ENCODE data around the gene ZFP62.
A peak's percentile ranks its signal among the peaks of the same experiment; 100 is the strongest.

Gene ZFP62

DNA sequence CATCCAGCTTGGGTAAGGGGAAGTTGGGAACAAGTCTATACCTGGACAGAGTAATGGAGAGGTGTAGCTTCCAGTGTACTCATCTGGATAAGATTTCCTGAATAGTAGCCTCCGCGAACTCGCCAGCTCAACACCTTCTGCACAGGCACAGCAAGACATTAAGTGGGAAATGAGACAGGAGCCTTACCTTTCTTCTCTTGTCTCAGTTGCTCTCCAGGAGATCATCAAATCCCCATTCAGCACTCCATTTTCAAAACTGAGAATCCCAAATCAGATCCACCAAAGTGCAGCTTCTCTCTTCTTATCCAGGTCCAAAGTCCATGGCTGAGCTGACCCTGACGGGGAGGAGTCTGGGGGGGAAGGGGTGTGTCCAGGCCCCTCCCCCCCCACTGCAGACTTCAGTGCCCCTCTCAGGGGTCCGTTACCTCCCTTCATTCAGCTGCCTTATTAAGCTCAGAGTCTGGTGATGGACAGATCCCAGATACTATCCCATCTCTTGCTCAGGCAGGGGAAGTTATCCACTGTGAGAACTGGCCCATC is 52.5 kb downstream of the ZFP62 start:
- DNase-seq: no peak

DNA sequence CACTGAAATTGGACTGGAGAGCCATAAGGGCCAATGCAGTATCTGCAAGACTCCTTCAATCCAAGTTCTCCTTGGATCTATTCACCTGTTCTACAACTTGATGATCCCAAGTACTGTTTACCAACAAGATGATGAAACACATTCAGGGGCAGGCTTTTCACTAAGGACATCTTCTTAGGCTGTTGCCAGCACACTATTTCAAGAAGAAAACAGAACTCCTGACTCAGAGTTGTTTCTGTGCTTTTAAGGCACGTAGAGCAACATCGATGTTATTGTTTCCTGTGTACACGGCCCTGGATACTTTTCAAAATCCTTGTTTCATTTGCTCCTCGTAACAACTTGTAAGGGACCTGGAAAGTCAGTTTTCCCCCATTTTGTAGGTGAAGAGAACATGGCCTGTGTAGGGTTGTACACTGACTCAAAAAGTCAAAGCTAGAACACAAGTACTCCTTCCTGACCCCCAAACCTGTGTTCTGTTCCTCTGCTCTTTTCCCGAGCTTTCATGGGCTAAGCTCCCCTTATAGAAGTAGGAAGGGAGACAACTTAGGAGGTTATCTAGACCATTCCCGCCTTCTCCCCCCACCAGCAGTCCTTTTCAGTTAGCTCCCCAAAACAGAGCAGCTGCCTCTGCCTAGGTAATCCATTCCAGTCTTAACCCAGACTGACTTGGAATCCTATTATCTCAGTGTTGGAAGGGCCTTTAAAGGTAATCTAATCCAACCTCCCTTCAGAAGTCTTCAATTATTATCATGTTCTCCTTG is 53.2 kb downstream of the ZFP62 start:
- DNase-seq: no peak

DNA sequence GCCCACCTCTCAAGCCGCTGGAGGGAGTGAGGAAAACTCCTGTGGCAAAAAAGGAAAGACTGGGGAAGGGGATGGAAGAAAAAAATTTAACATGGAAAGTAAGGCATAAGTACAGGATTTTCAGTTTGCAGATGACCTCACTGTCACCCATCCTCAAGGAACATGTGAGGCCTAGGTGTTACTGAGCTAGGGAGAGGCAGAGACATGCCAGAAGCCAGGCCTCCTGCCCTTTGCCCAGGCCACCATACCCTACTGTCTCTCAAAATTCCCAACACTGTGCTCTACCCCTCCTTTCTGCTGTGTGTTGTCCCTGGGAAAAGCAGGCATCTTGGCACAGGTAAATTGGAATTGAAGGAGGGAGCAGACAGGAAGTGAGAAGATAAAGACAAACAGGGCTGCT is 54.0 kb downstream of the ZFP62 start:
- no peak for DNase-seq

DNA sequence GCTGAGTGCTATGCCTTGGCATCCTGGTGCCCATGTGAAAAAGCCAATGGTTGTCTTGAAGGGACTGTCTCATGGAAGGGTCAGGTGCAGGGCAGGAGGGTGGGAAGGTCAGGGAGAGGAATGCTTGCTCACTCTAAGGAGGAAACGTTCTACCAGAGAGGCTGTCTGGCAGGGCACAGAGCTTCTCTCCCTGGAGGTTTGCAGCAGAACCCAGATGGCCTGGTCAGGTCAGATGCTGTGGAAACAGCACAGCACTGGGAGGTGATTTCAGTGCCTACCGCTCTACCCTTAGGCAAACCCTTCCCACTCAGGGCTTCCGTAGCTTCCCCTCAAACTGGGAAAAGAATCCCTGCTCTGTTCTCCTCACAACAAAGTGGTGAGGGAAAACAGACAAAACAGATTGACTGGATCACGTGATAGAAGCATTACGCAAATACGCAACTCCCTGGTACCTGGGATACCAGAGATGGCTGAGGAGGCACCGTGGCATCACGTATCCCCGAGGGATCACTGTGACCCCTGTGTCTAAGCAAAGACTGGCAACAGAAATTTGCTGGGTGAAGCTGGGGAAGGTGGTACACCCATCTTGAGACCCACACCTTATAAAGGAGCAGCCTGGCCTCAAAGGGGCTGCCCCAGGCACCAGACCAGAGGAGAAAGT is 54.6 kb downstream of the ZFP62 start:
- no peak for DNase-seq

DNA sequence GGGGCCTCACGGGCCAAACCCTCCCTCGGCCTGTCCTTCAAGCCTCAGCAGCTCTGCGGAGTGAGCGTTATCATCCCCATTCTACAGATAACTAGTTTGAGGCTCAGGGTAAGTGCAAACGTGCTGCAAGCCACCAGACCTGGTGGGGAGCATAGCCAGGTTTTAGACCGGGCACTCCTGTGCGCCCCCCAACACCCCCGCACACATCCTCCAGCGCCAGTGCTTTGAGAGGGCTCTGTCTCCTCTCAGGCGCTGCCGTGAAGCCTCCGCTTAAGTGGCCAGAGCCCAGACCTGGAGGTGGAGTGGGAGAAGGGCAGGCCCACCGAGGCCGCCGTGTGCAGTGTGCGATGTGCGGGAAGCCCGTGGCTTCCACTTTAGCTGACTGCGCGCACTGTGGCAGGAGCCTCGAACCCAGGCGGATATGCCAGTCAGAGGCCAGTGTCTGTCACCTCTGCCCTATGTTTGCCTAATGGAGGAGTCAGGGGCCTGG is 56.9 kb downstream of the ZFP62 start:
- no peak for DNase-seq

DNA sequence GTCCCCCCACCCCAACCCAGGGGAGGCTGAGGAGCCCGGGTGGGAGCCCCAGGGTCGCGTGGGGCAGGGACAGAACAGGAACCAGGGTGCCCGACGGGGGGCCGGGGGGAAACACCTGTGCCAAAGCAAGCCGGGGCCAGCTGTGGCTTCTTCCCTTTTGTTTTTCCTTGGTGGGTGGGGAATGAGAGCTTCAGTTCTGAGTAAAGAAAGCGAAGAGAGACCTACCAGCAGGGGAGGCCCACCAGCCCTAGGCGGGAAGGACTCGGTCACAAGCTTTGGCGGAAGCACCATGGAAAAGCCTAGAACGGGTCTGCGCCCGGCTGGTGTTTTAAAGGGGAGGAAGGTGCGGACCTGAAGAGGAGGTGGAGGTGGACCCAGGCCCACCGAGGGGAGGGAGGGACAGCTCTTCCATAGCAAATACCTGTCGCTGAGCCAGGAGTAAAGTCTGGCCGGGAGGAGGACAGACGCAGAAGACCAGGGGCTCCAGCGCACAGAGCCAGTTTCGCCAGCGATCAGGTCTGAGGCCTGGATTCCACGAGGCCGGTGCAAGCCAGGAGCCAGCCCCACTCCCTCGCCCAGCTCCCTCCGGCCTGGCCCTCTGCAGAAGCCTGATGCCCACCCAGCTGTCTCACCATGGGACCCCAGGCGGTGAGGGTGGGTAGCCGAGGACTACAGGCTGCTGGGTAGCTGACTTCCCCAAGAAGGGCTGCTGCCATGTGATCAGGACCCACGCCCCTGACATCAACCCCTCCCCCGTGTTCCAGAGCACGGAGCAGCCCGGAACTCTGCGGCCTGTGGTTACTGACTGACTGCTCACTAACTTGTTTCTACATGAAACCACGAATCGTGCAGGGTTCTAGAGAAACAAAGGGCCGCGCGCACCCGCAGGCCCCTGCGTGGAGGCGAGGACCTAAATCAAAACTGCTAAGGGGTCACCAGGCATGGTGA is 57.6 kb downstream of the ZFP62 start:
- DNase-seq: peak; percentile 89

DNA sequence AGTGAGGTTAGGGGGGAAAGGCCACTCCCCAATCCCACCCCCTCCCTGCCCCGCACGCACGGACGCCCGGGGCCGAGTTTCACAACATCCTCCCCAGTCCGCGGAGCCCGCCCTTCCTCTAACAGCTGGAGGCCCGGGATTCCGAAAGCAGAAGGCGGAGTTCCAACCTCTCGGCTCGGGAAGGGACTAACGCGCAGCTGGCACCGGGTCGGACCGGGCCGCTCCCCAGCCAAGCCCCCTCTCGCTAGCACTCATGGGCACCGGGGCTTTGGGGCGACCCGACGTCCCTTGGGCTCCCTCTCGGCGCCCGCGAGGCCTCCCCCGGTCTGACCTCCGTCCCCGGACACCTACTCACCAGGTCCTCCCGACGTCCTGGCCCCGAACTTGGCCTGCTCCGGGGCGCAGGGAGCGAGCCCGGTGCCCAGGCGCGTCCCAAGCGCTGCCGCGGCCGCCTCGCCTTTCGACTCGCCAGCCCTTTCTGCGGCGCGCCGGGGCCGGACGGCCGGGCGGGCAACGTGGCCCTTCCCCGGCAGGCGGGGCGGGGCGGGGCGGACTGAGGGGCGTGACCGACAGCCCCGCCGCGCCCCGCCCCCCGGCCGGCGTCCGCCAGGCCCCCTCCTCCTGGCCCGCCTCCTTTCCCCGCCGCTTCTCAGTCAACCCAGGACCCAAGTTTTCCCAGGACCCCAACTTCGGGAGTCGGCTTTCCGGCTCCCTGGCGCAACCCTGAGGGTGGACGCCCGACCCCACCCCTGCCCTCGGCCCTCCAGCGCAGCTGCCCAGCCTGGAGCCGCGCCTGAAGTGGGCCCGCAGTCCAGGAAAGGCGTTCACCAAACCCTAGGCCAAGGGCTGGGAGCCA is 58.5 kb downstream of the ZFP62 start, which contains the start of gene MGAT1:
Gene MGAT1 (minus strand): TSS at position 482 of the 856 bp plus-strand sequence. CDS start 9,835 bp downstream, outside the sequence.
- DNase-seq: peak; percentile 56

DNA sequence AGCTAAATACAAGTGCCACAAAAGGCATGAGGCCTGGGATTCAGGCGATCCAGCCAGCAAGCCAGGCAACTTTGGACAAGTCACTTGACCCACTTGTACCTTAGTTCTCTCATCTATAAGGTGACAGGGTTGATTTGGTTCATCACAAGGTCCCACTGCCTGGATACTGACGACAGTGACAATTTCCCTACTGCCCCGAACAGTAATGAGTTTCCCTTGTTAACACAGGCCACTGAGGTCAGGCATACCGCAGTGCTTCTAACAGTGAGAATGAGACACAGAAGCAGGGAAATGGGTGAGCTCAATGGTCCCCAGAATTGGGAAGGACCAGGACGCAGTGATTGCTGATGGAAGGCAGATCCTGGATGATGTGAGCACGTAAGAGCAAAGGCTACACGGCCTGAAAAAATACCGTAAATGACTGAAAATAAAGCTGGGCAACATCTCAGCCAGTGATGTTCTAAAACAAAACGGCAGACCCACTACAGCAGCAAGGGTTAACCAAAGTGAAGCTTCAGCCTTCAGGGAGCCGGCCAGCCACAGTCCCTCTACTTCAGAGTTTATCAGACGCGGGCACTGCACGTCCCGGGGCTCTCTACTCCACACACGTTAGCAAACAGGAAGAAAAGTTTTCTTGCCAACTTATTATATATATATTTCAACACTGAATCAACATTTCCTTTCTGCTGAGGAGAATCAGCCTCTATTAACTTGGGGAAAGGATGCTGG is 59.3 kb downstream of the ZFP62 start:
- DNase-seq: no peak

DNA sequence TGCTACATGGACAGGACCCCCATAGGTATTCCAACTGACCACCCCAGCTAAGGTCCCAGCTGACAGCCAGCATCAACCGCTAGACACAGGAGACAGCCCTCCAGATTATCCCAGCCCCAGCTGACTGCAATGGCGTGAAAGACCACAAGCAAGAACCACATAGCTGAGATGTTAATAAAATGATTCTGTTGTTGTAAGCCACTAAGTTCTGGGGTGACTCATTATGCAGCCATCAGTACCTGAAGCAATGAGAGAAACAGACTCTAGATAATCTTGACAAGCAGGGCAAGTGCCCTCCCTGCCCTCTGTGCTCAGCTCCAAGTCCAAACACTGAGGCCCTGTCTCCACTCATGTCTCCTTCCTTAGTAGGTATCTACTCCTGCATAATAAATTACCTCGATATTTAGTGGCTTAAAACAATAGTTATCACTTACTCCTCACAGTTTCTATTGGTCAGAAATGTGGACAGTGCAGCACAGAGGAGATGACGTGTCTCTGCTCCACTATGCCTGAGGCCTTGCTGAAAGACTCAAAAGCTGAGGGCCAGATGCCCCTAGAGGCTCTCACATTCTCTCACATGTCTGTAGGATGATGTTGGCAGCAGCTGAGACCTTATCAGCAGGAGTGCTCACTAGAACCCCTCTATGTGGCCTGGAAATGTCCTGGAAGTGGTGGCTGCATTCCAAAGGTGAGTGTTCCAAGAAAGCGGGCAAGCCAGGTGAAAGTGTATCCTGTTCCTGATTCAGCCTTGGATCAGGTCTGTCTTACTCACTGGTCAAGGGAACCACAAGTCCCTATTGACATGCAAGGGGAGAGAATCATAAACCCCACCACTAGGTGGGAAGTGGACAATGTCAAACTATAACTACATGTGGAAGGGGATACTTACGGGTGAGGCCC is 60.9 kb downstream of the ZFP62 start:
- no peak for DNase-seq

DNA sequence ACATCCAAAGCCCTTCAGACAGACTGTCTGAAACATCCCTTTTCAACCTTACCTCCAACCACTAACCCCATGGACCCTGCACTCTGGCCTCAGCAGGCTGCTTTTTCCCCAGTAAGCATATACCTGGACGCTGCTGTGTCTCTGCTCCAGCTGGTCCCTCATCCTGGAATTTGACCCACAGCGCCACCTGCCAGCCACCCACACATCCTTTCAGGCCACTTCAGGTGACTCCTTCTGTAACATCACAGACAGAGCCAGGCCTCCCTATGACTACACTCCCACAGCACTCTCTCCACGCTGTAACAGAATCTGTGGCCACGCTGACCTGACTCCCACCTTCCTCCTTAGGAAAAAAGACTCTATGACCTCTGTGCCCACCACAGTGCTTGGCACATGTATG is 61.9 kb downstream of the ZFP62 start:
- DNase-seq: no peak

DNA sequence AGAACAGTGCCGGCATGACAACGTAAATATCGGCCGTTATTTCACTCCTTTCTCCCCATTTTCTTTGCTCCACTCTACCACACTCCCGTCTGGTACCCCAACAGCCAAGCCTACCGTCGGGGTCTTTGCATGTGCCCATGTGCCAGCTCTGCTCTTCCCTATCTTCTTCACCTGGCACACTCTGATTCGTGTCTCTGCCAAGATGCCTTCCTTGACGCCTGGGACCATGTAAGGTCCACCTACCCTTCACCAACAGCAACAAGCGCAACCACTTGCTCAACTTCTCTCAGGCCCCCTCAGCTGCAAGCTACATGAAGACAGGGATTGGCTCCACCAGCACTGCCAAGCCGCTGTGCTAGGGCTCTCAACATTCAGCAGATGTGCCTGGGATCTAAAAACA is 62.9 kb downstream of the ZFP62 start:
- DNase-seq: no peak
